Pancreas (tissue), 10 donors: ENCODE data around the gene HMOX1. TPM values are rescaled to one million over a fixed set of nuclear protein-coding genes. Genes with fewer than 3 reads are reported as not detected.
"Not testable (repeated sequence)": the region's sequence is repeated elsewhere in the genome, so short reads cannot be mapped to it uniquely, and the experiment has no call there.

Experiments used
- ATAC-seq, 4 donors: fragments of 200-7000 bp; cut with Tn5 transposase; one replicate each; pipeline versions ENCODE4 v1.8.0 to v1.9.1; 2020; ENCODE audit warnings: mild to moderate bottlenecking in 4 of 4, moderate library complexity in 4 of 4
- DNase-seq, 6 donors: peaks; one replicate each; pipeline ENCODE4 v3.0.0-alpha.2; 2020
- FAIRE-seq: peaks from 2 replicates; lab custom pipeline; 2012; peaks lifted over from hg19 to GRCh38; lab: Jason Lieb, UNC
- H3K27ac ChIP-seq, 4 donors: fragments of 200-600 bp; sonication (generic); 1 replicate in 3 of 4; 2 replicates in 1 of 4; pipeline versions ENCODE4 v1.5.0 to v1.8.0; 2020
- H3K27me3 ChIP-seq, 4 donors: fragments of 200-600 bp; one replicate each; pipeline ENCODE4 v1.8.0; 2021
- H3K36me3 ChIP-seq, 3 donors: fragments of 200-600 bp; sonication (generic) in 1 of 3; one replicate each; pipeline versions ENCODE4 v1.5.0 to v1.8.0; 2020 to 2021
- H3K4me1 ChIP-seq, 3 donors: fragments of 200-600 bp; one replicate each; pipeline ENCODE4 v1.8.0; 2021
- H3K4me3 ChIP-seq, 4 donors: fragments of 200-600 bp; sonication (generic) in 2 of 4; one replicate each; pipeline versions ENCODE4 v1.5.0 to v1.8.0; 2020 to 2021
- H3K9me3 ChIP-seq, 4 donors: fragments of 200-600 bp; one replicate each; pipeline ENCODE4 v1.8.0; 2021
- WGBS, 2 donors: extraction: QIAGEN DNeasy Blood & Tissue Kit; methylation state at CpG; one replicate each; pipeline ENCODE4 v1.1.7; 2013; 5-methylcytosine and 5-hydroxymethylcytosine counted together
- intact Hi-C, 3 donors: fragments of 100-400 bp; cut with DNase I; formaldehyde crosslinking; loops; one replicate each; pipeline versions ENCODE4 v1.11.1 to v1.14.2; 2022
- polyA plus RNA-seq, 2 donors: library from polyadenylated mRNA; stranded (reverse); fragments of 200-250 nt; gene quantifications; one replicate each; pipeline ENCODE4 v1.2.3, GENCODE V29; 2013
- total RNA-seq, 6 donors: library from RNA; stranded (reverse); fragmentation: NEBNext Ultra II Directional in 4 of 6; extraction: Animal tissue kit (Norgen Biotek cat#: 25700) in 4 of 6; gene quantifications; one replicate each; pipeline versions ENCODE4 v1.2.1 to v1.2.4, GENCODE V29; 2021 to 2023
- TF ChIP-seq, protein P1 (sequence below), 4 donors: fragments of 200-600 bp; sonication (generic) in 3 of 4; IDR thresholded peaks; one replicate each; pipeline versions ENCODE4 v1.5.0 to v1.8.0; 2021; ENCODE audit warnings: antibody characterized with exemption in 4 of 4
- donor health status: healthy with polysubstance abuse.
- donor health status: DM: no; HTN: no; CAD: no; lungs with moderate emphysema.
- donor health status: DM: no; HTN: no; CAD: no.
- donor health status: control.
- donor health status: control.
- donor health status: Bipolar disorder and iron deficiency.
- donor health status: DM: yes; HTN: yes; CAD: no.
- donor health status: DM: no; HTN: no; CAD: no.
- donor health status: DM: no; HTN: no; CAD: no.
- donor health status: DM: yes; HTN: yes; CAD: no.

The HMOX1 gene
- total and polyA plus RNA-seq, 8 donors, result 1.8 to 15.9 (median 4.3) TPM

DNA sequence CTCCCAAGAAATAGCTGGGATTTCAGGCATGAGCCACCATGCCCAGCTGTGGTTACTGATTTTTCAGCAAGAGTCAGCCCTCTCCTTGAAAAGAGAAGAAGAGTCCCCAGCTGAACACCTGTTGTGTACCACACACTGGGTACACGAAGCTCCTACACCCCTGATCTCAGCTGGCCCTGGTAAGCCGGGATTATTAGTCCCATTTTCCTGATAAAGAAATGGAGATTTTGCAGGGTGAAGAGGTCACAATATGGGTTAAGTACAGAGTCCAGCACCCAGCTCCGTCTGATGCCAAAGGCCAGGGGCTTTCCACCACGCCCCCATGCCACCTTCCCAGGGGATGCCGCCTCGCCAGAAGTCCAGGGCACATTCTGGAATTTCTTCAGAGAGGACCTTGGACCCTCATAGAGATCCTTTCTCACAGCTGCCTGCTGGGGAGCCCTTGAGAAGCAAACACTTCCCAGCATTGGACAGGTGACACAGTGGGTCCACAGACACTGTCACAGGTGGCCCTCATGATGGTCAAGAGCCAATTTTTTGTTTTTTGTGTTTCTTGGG is 19.8 kb upstream of the HMOX1 start:
- Histone ChIP-seq H3K36me3 (no peaks in the 10 kb centered on the region), H3K27ac (no peak overlapping the region), H3K9me3 (no peaks in the 10 kb centered on the region), H3K27me3 (no peaks in the 10 kb centered on the region), H3K4me1 (no peaks in the 10 kb centered on the region), H3K4me3 (no peak overlapping the region)
- DNase-seq, result no peak
- TF ChIP-seq, protein P1, sequence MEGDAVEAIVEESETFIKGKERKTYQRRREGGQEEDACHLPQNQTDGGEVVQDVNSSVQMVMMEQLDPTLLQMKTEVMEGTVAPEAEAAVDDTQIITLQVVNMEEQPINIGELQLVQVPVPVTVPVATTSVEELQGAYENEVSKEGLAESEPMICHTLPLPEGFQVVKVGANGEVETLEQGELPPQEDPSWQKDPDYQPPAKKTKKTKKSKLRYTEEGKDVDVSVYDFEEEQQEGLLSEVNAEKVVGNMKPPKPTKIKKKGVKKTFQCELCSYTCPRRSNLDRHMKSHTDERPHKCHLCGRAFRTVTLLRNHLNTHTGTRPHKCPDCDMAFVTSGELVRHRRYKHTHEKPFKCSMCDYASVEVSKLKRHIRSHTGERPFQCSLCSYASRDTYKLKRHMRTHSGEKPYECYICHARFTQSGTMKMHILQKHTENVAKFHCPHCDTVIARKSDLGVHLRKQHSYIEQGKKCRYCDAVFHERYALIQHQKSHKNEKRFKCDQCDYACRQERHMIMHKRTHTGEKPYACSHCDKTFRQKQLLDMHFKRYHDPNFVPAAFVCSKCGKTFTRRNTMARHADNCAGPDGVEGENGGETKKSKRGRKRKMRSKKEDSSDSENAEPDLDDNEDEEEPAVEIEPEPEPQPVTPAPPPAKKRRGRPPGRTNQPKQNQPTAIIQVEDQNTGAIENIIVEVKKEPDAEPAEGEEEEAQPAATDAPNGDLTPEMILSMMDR (IDR thresholded peaks at IDR 0.05), result no peak
- intact Hi-C loops, result loop anchor here in 1 of 3 donors (10.0 kb wide), 1 partner anchor 54 kb away; no protein-coding TSS in a partner anchor
- FAIRE-seq, result no peak
- no peak for ATAC-seq
- 28 to 47% methylated on average over 6 of the region's 6 CpGs for WGBS, 2 donors

DNA sequence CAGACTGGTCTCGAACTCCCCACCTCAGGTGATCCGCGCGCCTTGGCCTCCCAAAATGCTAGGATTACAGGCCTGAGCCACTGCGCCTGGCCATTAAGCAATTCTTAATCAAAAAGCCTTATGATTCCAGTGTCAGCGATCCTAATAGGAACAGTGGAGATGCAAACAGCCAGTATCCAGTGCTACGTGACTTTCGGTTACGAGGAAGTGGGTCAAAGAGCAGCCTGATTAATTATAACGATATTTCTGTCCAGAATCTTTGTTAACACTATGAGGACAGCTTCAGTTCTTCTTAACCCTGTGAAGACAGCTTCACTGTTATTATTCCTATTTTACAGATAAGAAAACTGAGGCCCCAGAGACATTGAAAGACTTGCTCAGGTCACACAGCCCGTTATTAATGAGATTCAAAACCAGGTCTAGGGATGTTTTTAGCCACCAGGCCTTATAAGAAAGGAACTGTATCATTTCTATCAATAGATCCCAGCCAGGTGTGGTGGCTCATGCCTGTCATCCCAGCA is 17.3 kb upstream of the HMOX1 start:
- no peak overlapping the region for H3K27ac ChIP-seq
- ATAC-seq, result no peak

DNA sequence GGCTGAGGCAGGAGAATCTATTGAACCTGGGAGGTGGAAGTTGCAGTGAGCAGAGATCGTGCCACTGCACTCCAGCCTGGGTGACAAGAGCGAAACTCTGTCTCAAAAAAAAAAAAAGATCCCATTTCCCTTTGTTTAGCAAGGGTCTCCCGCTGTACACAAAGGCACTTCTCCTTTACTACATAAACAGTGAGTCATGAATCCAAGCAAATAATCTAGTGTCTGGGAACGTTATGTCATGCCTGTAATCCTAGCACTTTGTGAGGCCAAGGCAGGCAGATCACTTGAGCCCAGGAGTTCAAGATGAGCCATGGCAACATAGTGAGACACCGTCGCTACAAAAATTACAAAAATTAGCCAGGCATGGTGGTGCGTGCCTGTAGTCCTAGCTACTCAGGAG is 16.7 kb upstream of the HMOX1 start:
- not testable (repeated sequence) for H3K9me3 ChIP-seq, DNase-seq, H3K4me1 ChIP-seq, FAIRE-seq, H3K36me3 ChIP-seq, H3K4me3 ChIP-seq, H3K27ac ChIP-seq, H3K27me3 ChIP-seq
- WGBS, 2 donors, result 80 to 83% methylated on average over 7 of the region's 7 CpGs
- peak in 2 of 4 donors; percentile 42 to 52 for ATAC-seq
- intact Hi-C loops, result loop anchor here in 1 of 3 donors (10.0 kb wide), 1 partner anchor 51 kb away; no protein-coding TSS in a partner anchor

More for the DNA sequence above, 17.3 kb upstream of the HMOX1 start:
- DNase-seq (no peak), FAIRE-seq (no peak)
- no peaks in the 10 kb centered on the region for H3K36me3 ChIP-seq
- no peaks in the 10 kb centered on the region for H3K9me3 ChIP-seq
- H3K4me1 ChIP-seq, result no peaks in the 10 kb centered on the region
- H3K27me3 ChIP-seq, result no peaks in the 10 kb centered on the region
- H3K4me3 ChIP-seq, result no peak overlapping the region
- WGBS, 2 donors, result 85 to 88% methylated on average over 11 of the region's 11 CpGs
- TF ChIP-seq, protein P1 (IDR thresholded peaks at IDR 0.05), result no peak
- intact Hi-C loops, result loop anchor here in 1 of 3 donors (10.0 kb wide), 1 partner anchor 51 kb away; no protein-coding TSS in a partner anchor

DNA sequence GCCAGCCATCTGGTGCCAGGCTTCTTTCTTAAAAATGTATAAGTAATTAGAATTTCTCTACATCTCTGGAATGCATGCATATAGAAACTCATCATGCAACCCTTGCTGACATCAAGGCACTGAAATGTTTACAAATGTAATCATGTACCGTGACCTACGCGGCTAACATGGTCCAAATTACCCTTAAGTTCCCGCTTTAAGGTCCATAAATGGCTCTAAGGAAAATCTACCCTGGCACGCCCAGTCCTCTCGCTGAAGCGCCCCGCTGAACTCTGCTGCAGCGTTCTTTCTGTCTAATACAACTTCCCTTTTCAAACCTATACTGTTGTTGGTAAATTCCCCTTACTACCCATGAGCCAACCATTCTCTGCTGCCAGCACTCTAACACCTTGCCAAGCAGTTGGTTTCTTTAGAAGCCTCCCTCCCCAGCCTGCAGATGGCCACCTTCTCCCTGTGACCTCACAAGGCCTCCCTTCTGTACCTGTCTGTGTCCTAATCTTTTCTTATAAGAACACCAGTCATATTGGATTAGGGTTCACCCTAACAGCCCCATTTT is 13.5 kb upstream of the HMOX1 start:
- intact Hi-C loops, result loop anchor here in 1 of 3 donors (10.0 kb wide), 1 partner anchor 47 kb away; no protein-coding TSS in a partner anchor
- H3K36me3 ChIP-seq, result no peaks in the 10 kb centered on the region
- DNase-seq (no peak), FAIRE-seq (no peak), ATAC-seq (peak in 1 of 4 donors; percentile 6)
- H3K9me3 ChIP-seq, result no peaks in the 10 kb centered on the region
- no peak overlapping the region for H3K4me3 ChIP-seq
- peaks cover 0 to 3% (median 0%) of the 10 kb centered on the region in 3 donors for H3K4me1 ChIP-seq
- no peak overlapping the region for H3K27ac ChIP-seq
- WGBS, 2 donors, result 87 to 88% methylated on average over 9 of the region's 9 CpGs
- H3K27me3 ChIP-seq, result no peaks in the 10 kb centered on the region
- TF ChIP-seq, protein P1 (IDR thresholded peaks at IDR 0.05), result no peak

DNA sequence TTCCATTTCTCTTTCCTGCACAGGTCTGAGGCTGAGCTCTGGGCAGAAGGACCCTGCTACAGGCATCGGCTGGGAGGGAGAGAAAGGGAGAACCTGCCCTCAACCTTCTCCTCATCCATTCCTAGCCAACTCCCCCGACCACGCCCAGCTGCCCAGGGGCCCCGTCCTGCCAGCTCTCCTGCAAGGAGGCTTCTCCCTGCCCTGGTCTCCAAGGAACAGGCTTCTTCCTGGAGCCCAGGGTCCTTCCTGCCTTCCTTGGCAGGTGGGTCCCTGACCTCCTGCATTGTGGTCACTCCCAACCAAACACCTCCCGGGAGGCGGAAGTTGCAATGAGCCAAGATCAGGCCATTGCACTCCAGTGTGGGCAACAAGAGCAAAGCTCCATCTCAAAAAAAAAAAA is 12.5 kb upstream of the HMOX1 start:
- Histone ChIP-seq H3K36me3 (no peaks in the 10 kb centered on the region), H3K9me3 (no peaks in the 10 kb centered on the region), H3K27ac (no peak overlapping the region), H3K4me3 (no peak overlapping the region), H3K4me1 (peaks cover 0 to 3% (median 0%) of the 10 kb centered on the region in 3 donors), H3K27me3 (no peaks in the 10 kb centered on the region)
- FAIRE-seq (no peak), DNase-seq (no peak), ATAC-seq (no peak)
- intact Hi-C loops, result loop anchor here in 1 of 3 donors (10.0 kb wide), 1 partner anchor 46 kb away; no protein-coding TSS in a partner anchor
- TF ChIP-seq, protein P1 (IDR thresholded peaks at IDR 0.05), result no peak
- 78 to 89% methylated on average over 5 to 6 of the region's 6 CpGs for WGBS, 2 donors
